Parathyroid adenoma (tissue), 2 donors: ENCODE results near the gene GPAT3.
"Not testable (repeated sequence)": the region's sequence is repeated elsewhere in the genome, so short reads cannot be mapped to it uniquely, and the experiment has no call there.

Experiments used
- H2AFZ ChIP-seq: fragments of 300-600 bp; sonication (generic); one replicate; pipeline ENCODE4 v1.7.0; 2017; ENCODE audit warnings: antibody characterized with exemption, mild to moderate bottlenecking
- H3K27ac ChIP-seq: fragments of 300-600 bp; sonication (generic); one replicate; pipeline ENCODE4 v1.7.0; 2017
- H3K27me3 ChIP-seq: fragments of 300-600 bp; sonication (generic); one replicate; pipeline ENCODE4 v1.7.0; 2017; ENCODE audit warnings: low read length; ENCODE audit not compliant: control insufficient read depth, insufficient read depth
- H3K36me3 ChIP-seq: fragments of 300-600 bp; sonication (generic); one replicate; pipeline ENCODE4 v1.7.0; 2017; ENCODE audit warnings: low read length; ENCODE audit not compliant: control insufficient read depth, insufficient read depth
- H3K4me1 ChIP-seq: fragments of 300-600 bp; sonication (generic); one replicate; pipeline ENCODE4 v1.7.0; 2017; ENCODE audit warnings: control low read depth
- H3K4me2 ChIP-seq: fragments of 300-600 bp; sonication (generic); one replicate; pipeline ENCODE4 v1.7.0; 2017; ENCODE audit warnings: low read length
- H3K4me3 ChIP-seq: fragments of 300-600 bp; sonication (generic); one replicate; pipeline ENCODE4 v1.7.0; 2017; ENCODE audit warnings: low read depth, low read length
- H3K79me2 ChIP-seq: fragments of 300-600 bp; sonication (generic); one replicate; pipeline ENCODE4 v1.7.0; 2017; ENCODE audit warnings: control low read depth
- H3K9ac ChIP-seq: fragments of 300-600 bp; sonication (generic); one replicate; pipeline ENCODE4 v1.7.0; 2017; ENCODE audit warnings: mild to moderate bottlenecking
- H3K9me3 ChIP-seq: fragments of 300-600 bp; sonication (generic); one replicate; pipeline ENCODE4 v1.7.0; 2017; ENCODE audit warnings: low read length; ENCODE audit not compliant: control insufficient read depth
- TF ChIP-seq, protein P1 (sequence below): fragments of 300-600 bp; sonication (generic); IDR thresholded peaks from one replicate; pipeline ENCODE4 v1.7.0; 2017; ENCODE audit warnings: antibody characterized with exemption, mild to moderate bottlenecking
- donor health status: primary hyperparathyroidism.

The GPAT3 gene

GRCh38 chr4:83509156-83509585 is 26.7 kb upstream of the GPAT3 start:
- H3K4me3 ChIP-seq, H3K4me2 ChIP-seq, H3K27ac ChIP-seq, H3K9me3 ChIP-seq, H3K4me1 ChIP-seq, H3K27me3 ChIP-seq, H3K36me3 ChIP-seq, H3K79me2 ChIP-seq, H3K9ac ChIP-seq: not testable (repeated sequence)
- H2AFZ ChIP-seq: peak overlapping the region; percentile 58
- TF ChIP-seq, protein P1, sequence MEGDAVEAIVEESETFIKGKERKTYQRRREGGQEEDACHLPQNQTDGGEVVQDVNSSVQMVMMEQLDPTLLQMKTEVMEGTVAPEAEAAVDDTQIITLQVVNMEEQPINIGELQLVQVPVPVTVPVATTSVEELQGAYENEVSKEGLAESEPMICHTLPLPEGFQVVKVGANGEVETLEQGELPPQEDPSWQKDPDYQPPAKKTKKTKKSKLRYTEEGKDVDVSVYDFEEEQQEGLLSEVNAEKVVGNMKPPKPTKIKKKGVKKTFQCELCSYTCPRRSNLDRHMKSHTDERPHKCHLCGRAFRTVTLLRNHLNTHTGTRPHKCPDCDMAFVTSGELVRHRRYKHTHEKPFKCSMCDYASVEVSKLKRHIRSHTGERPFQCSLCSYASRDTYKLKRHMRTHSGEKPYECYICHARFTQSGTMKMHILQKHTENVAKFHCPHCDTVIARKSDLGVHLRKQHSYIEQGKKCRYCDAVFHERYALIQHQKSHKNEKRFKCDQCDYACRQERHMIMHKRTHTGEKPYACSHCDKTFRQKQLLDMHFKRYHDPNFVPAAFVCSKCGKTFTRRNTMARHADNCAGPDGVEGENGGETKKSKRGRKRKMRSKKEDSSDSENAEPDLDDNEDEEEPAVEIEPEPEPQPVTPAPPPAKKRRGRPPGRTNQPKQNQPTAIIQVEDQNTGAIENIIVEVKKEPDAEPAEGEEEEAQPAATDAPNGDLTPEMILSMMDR: peak; percentile 70

- H3K27ac ChIP-seq: no peak overlapping the region
- H3K79me2 ChIP-seq: no peaks in the 10 kb centered on the region
- no peaks in the 10 kb centered on the region for H3K4me1 ChIP-seq
- no peak overlapping the region for H3K9ac ChIP-seq
- no peak overlapping the region for H3K4me3 ChIP-seq
- no peaks in the 10 kb centered on the region for H3K36me3 ChIP-seq
- H3K27me3 ChIP-seq: no peaks in the 10 kb centered on the region
- H3K9me3 ChIP-seq: no peaks in the 10 kb centered on the region
- TF ChIP-seq, protein P1: no peak
- no peak overlapping the region for H2AFZ ChIP-seq
- H3K4me2 ChIP-seq: no peak overlapping the region
Measured at GRCh38 chr4:83510442-83510841, 25.5 kb upstream of the GPAT3 start.

DNA sequence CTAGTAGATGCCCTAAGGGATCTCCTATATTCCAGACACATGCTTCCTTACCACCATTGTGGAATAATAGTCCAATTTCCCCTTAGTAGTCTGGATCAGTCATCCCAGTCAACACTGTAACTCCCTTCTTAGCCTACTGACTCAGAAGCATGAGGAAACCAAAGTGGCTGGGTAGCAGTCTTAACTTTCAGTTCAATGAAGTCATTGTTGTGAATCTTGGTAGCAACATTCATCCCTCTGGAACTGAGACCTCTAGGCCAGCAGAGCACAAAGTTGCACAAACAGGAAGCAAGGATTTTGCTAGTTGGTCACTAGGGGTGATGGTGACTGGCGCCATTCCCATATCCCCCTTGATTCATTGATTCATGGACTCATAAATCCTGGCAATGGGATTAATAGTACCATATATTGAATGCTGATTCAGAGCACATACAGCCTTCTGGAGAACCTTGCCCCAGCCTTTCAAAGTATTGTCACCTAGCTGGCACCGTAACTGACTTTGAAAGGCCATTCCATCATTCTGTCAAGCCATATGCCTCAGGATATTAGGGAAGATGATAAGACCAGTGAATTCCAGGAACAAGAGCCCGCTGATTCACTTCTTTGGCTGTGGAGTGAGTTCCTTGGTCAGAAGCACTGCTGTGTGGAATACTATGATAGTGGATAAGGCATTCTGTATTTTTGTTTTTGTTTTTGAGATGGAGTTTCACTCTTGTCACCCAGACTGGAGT is 19.7 kb upstream of the GPAT3 start:
- Histone ChIP-seq H3K4me2 (no peak overlapping the region), H3K27me3 (no peaks in the 10 kb centered on the region), H2AFZ (no peak overlapping the region), H3K9me3 (no peaks in the 10 kb centered on the region), H3K27ac (no peak overlapping the region), H3K36me3 (no peaks in the 10 kb centered on the region), H3K79me2 (no peaks in the 10 kb centered on the region), H3K4me1 (no peaks in the 10 kb centered on the region), H3K4me3 (no peak overlapping the region), H3K9ac (no peak overlapping the region)
- TF ChIP-seq, protein P1: no peak

DNA sequence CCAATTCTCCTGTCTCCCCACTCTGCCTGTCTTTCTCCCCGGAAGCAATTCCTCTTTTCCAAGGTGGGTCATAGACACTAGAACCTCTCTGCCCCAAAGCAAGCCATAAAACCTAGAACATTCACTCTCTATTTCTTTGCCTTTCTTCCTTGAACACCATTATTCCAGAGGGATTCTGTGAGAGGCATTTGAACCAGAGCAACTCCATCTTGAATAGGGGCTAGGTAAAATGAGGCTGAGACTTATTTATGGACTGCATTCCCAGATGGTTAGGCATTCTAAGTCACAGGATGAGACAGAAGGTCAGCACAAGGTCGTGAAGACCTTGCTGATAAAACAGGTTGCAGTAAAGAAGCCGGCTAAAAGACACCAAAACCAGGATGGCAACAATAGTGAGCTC is 13.7 kb upstream of the GPAT3 start:
- H3K36me3 ChIP-seq: no peaks in the 10 kb centered on the region
- H3K4me3 ChIP-seq: no peak overlapping the region
- H3K79me2 ChIP-seq: no peaks in the 10 kb centered on the region
- H3K27ac ChIP-seq: no peak overlapping the region
- no peak overlapping the region for H3K4me2 ChIP-seq
- H3K4me1 ChIP-seq: no peaks in the 10 kb centered on the region
- no peaks in the 10 kb centered on the region for H3K9me3 ChIP-seq
- no peak overlapping the region for H3K9ac ChIP-seq
- no peaks in the 10 kb centered on the region for H3K27me3 ChIP-seq
- no peak overlapping the region for H2AFZ ChIP-seq
- TF ChIP-seq, protein P1: no peak

- Histone ChIP-seq H3K79me2 (no peaks in the 10 kb centered on the region), H3K9ac (no peak overlapping the region), H3K4me2 (no peak overlapping the region), H3K27me3 (no peaks in the 10 kb centered on the region), H3K4me3 (no peak overlapping the region), H3K27ac (no peak overlapping the region), H3K4me1 (no peaks in the 10 kb centered on the region), H3K36me3 (no peaks in the 10 kb centered on the region), H2AFZ (no peak overlapping the region), H3K9me3 (no peaks in the 10 kb centered on the region)
- TF ChIP-seq, protein P1: no peak
Measured at GRCh38 chr4:83527671-83528070, 8.2 kb upstream of the GPAT3 start.
